GM12864 (cell line): Measurements from ENCODE around the gene EFCAB6.

Source experiments
- DNase-seq: peaks from one replicate; pipeline ENCODE4 v3.0.0-alpha.2; 2011; ENCODE audit warnings: low read depth
- H3K4me3 ChIP-seq: 2 replicates; pipeline ENCODE4 v1.5.1; 2011; ENCODE audit warnings: mild to moderate bottlenecking, low read depth, low read length, control low read depth
- CTCF ChIP-seq: IDR thresholded peaks from 2 replicates; pipeline ENCODE4 v1.5.1; 2011; ENCODE audit warnings: low read depth, mild to moderate bottlenecking, moderate library complexity, low read length, control low read depth, inconsistent platforms; ENCODE audit errors: missing control alignments

The EFCAB6 gene

GRCh38 chr22:43792905-43793304 is 19.2 kb downstream of the EFCAB6 start:
- TF ChIP-seq CTCF = no peak
- no peak overlapping the region for H3K4me3 ChIP-seq
- DNase-seq = no peak

- DNase-seq = no peak
- no peak overlapping the region for H3K4me3 ChIP-seq
- no peak for TF ChIP-seq CTCF
These were observed 22.7 kb downstream of the EFCAB6 start for GRCh38 chr22:43789452-43789851.

GRCh38 chr22:43783777-43784176 is 28.3 kb downstream of the EFCAB6 start:
- DNase-seq = no peak
- no peak overlapping the region for H3K4me3 ChIP-seq
- TF ChIP-seq CTCF = peak; percentile 16

- H3K4me3 ChIP-seq = no peak overlapping the region
- TF ChIP-seq CTCF = no peak
- DNase-seq = no peak
These were observed 29.7 kb downstream of the EFCAB6 start for GRCh38 chr22:43782448-43782847.

GRCh38 chr22:43777286-43777685 is 34.8 kb downstream of the EFCAB6 start:
- no peak for TF ChIP-seq CTCF
- H3K4me3 ChIP-seq = no peak overlapping the region
- no peak for DNase-seq

- TF ChIP-seq CTCF = no peak
- no peak overlapping the region for H3K4me3 ChIP-seq
- DNase-seq = no peak
These were observed 35.9 kb downstream of the EFCAB6 start for GRCh38 chr22:43776081-43776670.

- TF ChIP-seq CTCF = no peak
- no peak for DNase-seq
- no peak overlapping the region for H3K4me3 ChIP-seq
These were observed 37.7 kb downstream of the EFCAB6 start for GRCh38 chr22:43774318-43774915.
